ENCODE measurements around the gene IRGQ.
A peak's percentile ranks its signal among the peaks of the same experiment; 100 is the strongest.

The IRGQ gene

DNA sequence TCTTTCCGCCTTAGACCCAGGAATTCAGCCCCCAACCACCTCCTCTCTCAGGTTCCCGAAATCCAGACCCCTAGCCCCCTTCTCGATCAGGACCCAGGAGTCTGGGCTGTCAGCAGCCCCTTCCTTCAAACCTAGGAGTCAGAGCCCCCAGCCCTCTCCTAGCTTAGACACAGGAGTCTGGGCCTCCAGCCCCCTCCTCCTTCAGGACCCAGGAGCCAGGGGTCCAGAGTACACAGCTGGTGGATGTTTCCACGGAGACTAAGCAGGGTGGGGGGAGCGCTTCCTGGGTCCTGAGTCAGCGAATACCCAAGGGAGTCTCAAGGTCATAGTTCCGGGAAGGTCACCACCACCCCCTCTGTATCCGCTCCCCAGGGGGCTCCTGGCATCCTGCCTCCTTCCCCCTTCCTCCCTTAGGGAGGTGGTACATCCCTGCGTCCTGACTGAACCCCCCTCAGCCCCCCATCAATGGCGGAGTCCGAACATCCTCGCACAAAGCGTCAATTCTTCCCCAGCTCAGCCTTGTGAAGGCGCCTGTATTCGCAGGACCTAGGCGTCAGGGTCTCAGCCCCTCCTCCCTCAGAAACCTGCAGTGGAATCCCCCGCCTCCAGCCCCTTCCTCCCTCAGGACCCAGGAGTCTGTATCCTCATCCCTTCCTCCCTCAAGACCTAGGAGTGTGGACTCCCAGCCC, 39.1 kb upstream of the IRGQ start:
- H3K4me3 ChIP-seq (ENCODE audit: low read length), result peak overlapping the region; percentile 40
- no peaks in the 10 kb centered on the region for H3K36me3 ChIP-seq (ENCODE audit: insufficient read depth, low read length)
- peaks cover 46% of the 10 kb centered on the region for H3K4me1 ChIP-seq (ENCODE audit: insufficient read depth, low read length)
- H3K9me3 ChIP-seq (ENCODE audit: low read length), result no peaks in the 10 kb centered on the region
- H2AFZ ChIP-seq (ENCODE audit: low read depth, low read length), result no peak overlapping the region
- H3K27me3 ChIP-seq (ENCODE audit: insufficient read depth, low read length), result no peaks in the 10 kb centered on the region

DNA sequence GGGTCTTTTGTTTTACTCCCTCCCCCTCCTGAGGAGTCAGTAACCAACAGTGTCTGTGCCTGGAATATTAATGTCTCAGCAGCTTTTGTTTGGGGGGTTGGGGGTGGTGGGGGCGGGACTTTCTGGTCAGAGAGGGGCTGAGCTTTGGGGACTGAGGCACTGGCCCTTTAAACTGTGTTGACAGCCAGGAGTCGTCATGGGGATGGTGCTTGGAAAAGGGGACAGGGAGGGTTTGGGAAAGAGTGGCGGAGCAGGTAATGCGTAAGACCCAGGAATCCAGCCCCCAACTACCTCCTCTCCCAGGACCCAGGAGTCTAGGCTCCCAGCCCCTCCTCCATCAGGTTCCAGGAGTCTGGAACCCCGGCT, 38.6 kb upstream of the IRGQ start:
- no peak overlapping the region for H2AFZ ChIP-seq (ENCODE audit: low read depth, low read length)
- H3K4me1 ChIP-seq (ENCODE audit: insufficient read depth, low read length), result peaks cover 46% of the 10 kb centered on the region
- no peaks in the 10 kb centered on the region for H3K27me3 ChIP-seq (ENCODE audit: insufficient read depth, low read length)
- H3K9me3 ChIP-seq (ENCODE audit: low read length), result no peaks in the 10 kb centered on the region
- peak overlapping the region; percentile 40 for H3K4me3 ChIP-seq (ENCODE audit: low read length)
- H3K36me3 ChIP-seq (ENCODE audit: insufficient read depth, low read length), result no peaks in the 10 kb centered on the region

DNA sequence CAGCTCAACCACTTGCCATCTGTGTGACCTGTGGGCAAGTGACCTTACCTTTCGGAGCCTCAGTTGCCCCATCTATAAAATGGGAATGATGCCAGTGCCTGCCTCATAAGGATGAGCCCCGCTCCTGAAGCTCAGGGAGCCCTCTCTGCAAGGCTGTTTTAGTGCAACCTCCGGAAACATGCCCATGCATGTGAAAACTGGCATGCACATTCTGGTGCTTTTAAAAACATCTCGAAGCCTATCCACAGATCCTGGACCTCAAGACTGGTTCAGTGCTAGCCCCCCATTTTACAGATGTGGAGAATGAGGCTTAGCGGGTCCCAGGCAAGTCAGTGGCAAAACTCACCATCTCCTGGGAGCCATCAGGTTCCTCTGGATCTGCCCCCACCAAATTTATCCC, 38.1 kb upstream of the IRGQ start:
- Histone ChIP-seq H3K9me3 (ENCODE audit: low read length) (no peaks in the 10 kb centered on the region), H2AFZ (ENCODE audit: low read depth, low read length) (no peak overlapping the region), H3K27me3 (ENCODE audit: insufficient read depth, low read length) (no peaks in the 10 kb centered on the region), H3K36me3 (ENCODE audit: insufficient read depth, low read length) (no peaks in the 10 kb centered on the region), H3K4me1 (ENCODE audit: insufficient read depth, low read length) (peaks cover 44% of the 10 kb centered on the region), H3K4me3 (ENCODE audit: low read length) (no peak overlapping the region)

DNA sequence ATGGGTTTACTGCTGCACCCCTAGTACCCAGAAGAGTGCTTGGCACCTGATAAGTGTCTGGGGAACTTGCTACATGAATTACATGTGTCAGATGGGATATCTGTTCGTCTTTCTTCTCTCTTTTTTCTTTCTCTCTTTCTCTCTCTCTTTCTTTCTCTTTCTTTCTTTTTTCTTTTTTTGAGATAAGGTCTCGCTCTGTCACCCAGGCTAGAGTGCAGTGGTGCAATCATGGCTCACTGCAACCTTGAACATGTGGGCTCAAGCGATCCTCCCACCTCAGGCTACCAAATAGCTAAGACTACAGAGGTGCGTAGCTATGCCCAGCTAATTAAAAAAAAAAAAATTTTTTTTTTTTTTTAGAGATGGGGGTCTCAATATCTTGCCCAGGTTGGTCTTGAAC, 37.6 kb upstream of the IRGQ start:
- Histone ChIP-seq H3K36me3 (ENCODE audit: insufficient read depth, low read length) (peaks cover 3% of the 10 kb centered on the region), H3K4me1 (ENCODE audit: insufficient read depth, low read length) (peaks cover 39% of the 10 kb centered on the region), H3K9me3 (ENCODE audit: low read length) (no peaks in the 10 kb centered on the region), H3K4me3 (ENCODE audit: low read length) (no peak overlapping the region), H2AFZ (ENCODE audit: low read depth, low read length) (no peak overlapping the region), H3K27me3 (ENCODE audit: insufficient read depth, low read length) (no peaks in the 10 kb centered on the region)

DNA sequence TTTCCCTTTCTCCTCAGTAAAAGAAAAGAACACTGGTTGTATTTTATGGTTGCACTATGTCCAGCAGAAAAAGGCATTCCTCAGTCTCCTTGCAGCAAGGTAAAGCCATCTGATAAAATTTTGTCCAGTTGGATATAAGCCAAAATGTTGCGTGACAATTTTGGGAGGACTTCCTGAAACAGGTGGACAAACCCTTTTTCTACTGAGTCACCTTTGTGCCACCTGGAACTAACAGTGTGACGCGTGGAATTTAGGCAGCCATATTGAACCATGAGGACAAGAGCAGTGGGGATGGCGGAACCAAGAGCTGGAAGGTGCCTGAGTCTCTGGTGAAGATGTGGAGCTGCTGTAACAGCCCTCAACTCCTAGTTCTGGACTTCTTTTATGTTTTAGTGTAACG, 35.6 kb upstream of the IRGQ start:
- Histone ChIP-seq H3K27me3 (ENCODE audit: insufficient read depth, low read length) (no peaks in the 10 kb centered on the region), H2AFZ (ENCODE audit: low read depth, low read length) (no peak overlapping the region), H3K36me3 (ENCODE audit: insufficient read depth, low read length) (peaks cover 19% of the 10 kb centered on the region), H3K4me3 (ENCODE audit: low read length) (no peak overlapping the region), H3K4me1 (ENCODE audit: insufficient read depth, low read length) (peaks cover 24% of the 10 kb centered on the region), H3K9me3 (ENCODE audit: low read length) (no peaks in the 10 kb centered on the region)

DNA sequence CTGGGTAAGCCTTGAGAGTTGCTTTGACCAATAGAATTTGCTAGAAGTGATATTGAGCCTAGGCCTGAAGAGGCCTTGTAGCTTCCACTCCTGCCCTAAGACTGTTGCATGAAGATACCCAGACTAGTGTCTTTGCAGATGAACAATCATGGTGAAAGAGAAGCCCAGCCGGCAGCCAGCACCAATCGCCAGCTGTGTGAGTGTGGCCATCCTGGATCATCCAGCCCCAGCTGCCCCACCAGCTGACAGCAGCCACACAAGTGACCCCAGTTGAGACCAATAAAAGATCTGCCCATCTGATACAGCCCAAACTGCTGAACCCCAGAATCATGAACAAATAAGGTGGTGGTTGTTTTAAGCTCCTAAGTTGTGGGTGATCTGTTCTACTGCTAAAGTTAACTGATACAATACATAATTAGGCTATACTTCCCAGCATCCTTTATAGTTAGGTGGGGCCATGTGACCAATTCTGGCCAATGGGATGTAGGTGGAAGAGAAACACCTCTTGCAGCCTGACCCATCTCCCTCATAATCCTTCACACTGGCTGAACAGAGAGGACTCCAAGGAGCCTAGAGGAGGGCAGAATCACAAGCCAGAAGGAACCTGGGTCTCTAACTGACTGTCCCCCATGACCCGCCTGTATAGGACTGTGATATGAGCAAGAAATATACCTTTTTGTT, 32.9 kb upstream of the IRGQ start:
- H3K4me1 ChIP-seq (ENCODE audit: insufficient read depth, low read length), result no peaks in the 10 kb centered on the region
- no peak overlapping the region for H3K4me3 ChIP-seq (ENCODE audit: low read length)
- H3K36me3 ChIP-seq (ENCODE audit: insufficient read depth, low read length), result peaks cover 45% of the 10 kb centered on the region
- no peaks in the 10 kb centered on the region for H3K9me3 ChIP-seq (ENCODE audit: low read length)
- H3K27me3 ChIP-seq (ENCODE audit: insufficient read depth, low read length), result no peaks in the 10 kb centered on the region
- no peak overlapping the region for H2AFZ ChIP-seq (ENCODE audit: low read depth, low read length)

DNA sequence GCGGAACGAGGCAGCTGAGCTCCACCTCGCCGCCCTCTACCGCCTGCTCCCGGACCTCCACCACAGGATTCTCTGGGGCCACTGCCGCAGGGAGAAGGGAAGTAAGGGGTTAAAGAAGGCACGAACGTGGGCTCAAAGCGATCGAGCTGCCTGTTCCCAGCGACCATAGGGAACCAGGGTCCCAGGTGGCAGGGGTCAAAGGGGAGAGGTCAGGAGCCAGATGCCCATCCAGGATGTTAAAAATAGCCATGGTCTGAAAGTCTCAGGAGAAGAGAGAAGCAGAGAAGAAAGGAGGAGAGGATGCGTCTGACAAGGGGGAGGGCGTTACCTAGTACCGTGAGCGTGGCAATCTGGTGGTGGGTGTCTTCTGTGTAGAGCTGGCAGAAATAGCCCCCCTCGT, 30.9 kb upstream of the IRGQ start:
- no peaks in the 10 kb centered on the region for H3K9me3 ChIP-seq (ENCODE audit: low read length)
- H3K27me3 ChIP-seq (ENCODE audit: insufficient read depth, low read length), result no peaks in the 10 kb centered on the region
- H2AFZ ChIP-seq (ENCODE audit: low read depth, low read length), result no peak overlapping the region
- H3K4me3 ChIP-seq (ENCODE audit: low read length), result no peak overlapping the region
- H3K36me3 ChIP-seq (ENCODE audit: insufficient read depth, low read length), result peaks cover 61% of the 10 kb centered on the region
- H3K4me1 ChIP-seq (ENCODE audit: insufficient read depth, low read length), result no peaks in the 10 kb centered on the region

DNA sequence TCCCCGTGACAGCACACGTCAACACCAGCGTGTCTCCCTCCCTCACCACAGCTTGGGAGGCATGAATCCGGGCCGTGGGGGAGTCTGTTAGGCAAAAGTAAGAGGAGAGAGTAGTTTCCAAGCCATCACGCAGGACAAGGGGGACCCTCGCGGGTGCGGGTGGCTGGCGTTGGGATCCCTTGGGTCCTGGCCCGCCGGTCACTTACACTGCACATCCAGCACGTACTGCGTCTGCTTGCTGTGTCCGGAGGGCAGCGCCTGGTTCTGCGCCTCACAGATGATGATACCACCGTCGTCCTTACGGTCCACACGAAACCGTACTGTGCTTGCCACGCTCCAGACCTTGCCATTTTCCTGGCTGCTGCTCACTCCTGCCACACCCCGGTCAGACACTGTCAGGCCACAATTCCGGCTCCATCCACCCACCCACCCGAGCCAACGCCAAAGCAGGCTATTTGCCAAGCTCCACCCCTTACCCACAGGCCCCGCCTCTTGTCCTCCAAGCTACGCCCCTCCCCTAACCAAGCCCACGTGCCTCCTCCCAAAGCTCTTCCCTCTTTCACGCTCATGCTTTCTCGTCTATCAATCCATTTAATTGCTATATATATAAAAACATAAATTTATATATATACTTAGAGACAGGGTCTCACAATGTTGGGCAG, 30.1 kb upstream of the IRGQ start:
- Histone ChIP-seq H3K9me3 (ENCODE audit: low read length) (no peaks in the 10 kb centered on the region), H3K36me3 (ENCODE audit: insufficient read depth, low read length) (peaks cover 64% of the 10 kb centered on the region), H2AFZ (ENCODE audit: low read depth, low read length) (no peak overlapping the region), H3K4me3 (ENCODE audit: low read length) (no peak overlapping the region), H3K27me3 (ENCODE audit: insufficient read depth, low read length) (no peaks in the 10 kb centered on the region), H3K4me1 (ENCODE audit: insufficient read depth, low read length) (no peaks in the 10 kb centered on the region)

DNA sequence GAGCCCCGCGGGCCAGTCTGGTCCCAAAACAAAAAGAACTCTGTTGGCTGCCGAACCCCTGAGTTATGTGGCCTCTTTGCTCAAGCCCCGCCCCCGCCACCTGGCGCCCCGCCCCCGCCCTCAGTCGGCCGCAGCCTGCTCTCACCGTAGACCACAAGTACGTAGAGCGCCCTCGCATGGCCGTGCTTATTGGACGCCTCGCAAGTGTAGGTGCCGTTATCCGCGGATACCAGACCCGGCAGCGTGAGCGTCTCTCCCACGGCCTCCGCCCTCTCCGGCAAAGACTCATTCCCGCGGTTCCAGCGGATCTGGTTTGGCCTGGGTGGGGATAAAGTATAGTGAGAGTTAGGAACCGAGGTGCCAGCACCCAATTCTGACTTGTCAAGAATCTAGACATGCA, 29.0 kb upstream of the IRGQ start:
- no peaks in the 10 kb centered on the region for H3K27me3 ChIP-seq (ENCODE audit: insufficient read depth, low read length)
- peaks cover 64% of the 10 kb centered on the region for H3K36me3 ChIP-seq (ENCODE audit: insufficient read depth, low read length)
- peaks cover 9% of the 10 kb centered on the region for H3K4me1 ChIP-seq (ENCODE audit: insufficient read depth, low read length)
- H3K4me3 ChIP-seq (ENCODE audit: low read length), result no peak overlapping the region
- H3K9me3 ChIP-seq (ENCODE audit: low read length), result no peaks in the 10 kb centered on the region
- no peak overlapping the region for H2AFZ ChIP-seq (ENCODE audit: low read depth, low read length)

DNA sequence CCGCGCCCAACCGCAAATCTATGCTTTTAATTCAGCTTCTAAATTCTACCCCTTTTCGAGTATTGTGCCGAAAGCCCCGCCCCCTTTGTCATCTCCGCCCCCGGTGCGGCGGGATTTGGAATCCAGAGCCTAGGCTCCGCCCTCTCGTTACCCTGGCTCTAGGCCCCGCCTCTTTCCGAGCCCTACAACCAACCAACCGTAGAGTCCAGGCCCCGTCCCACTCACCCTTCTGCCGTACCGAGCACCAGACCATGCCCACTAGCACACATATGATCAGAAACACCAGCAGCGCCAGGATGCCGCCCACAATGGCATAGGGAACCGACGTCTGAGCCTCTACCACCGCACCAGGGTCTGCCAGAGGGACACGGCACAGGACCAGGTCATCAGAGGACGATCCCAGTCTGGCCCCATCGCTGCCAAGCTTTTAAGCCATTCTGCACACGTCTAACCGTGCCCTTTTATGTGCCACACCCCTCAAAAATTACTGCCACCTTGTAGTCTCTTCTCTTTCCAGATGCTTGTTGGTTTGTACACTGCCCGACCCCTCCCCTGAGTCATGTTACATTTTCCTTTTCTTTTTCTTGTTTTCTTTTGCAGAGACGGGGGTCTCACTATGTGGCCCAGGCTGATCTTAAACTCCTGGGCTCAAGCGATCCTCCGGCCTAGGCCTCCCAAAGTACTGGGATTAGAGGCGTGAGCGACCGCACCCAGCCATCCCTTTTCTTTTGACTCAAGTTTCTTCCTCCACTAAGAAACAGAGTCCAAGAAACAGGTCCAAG, 28.1 kb upstream of the IRGQ start:
- H3K27me3 ChIP-seq (ENCODE audit: insufficient read depth, low read length), result no peaks in the 10 kb centered on the region
- H3K4me3 ChIP-seq (ENCODE audit: low read length), result no peak overlapping the region
- peaks cover 64% of the 10 kb centered on the region for H3K36me3 ChIP-seq (ENCODE audit: insufficient read depth, low read length)
- no peak overlapping the region for H2AFZ ChIP-seq (ENCODE audit: low read depth, low read length)
- peaks cover 10% of the 10 kb centered on the region for H3K4me1 ChIP-seq (ENCODE audit: insufficient read depth, low read length)
- no peaks in the 10 kb centered on the region for H3K9me3 ChIP-seq (ENCODE audit: low read length)

DNA sequence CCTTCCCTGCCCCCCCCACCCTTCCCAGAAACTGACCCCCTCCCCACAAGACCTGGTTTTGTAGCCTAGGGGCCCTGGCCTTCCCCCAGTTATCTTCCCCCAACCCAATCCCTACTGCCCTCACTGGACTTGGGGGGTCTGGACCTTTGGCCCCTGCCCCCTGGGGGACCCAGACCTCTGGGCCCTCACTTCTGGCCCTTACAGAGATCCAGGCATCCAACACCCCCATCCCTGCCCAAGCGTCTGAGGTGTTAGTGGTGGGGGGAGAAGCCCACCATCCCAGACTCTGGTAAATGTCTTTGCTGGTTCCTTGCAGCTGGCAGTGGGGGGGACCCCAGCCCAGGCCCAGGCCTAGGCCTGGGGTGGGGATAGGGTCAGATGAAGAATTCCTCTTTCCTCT, 27.0 kb upstream of the IRGQ start:
- Histone ChIP-seq H3K36me3 (ENCODE audit: insufficient read depth, low read length) (peaks cover 59% of the 10 kb centered on the region), H3K9me3 (ENCODE audit: low read length) (no peaks in the 10 kb centered on the region), H3K27me3 (ENCODE audit: insufficient read depth, low read length) (no peaks in the 10 kb centered on the region), H3K4me3 (ENCODE audit: low read length) (no peak overlapping the region), H3K4me1 (ENCODE audit: insufficient read depth, low read length) (peaks cover 16% of the 10 kb centered on the region), H2AFZ (ENCODE audit: low read depth, low read length) (no peak overlapping the region)

DNA sequence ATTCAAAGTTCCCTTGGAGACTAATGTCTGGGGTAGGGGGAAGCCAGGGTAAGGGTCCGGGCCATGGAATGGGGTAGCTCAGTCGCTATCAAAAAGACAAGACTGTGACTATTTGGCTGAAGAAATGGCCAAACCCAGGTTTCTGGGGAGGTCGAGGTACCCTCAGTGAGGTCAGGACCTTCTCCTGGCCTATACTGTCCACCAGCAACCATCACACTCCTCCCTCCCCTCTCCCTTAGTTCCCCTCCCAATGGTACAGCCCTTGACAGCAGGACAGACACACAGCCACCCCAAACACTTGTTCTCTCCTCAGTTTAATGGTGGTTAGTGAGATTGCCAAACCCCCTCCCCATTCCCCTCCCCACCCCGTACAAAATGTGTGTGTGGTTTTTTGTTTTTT, 26.1 kb upstream of the IRGQ start:
- no peak overlapping the region for H2AFZ ChIP-seq (ENCODE audit: low read depth, low read length)
- H3K4me3 ChIP-seq (ENCODE audit: low read length), result no peak overlapping the region
- peaks cover 51% of the 10 kb centered on the region for H3K36me3 ChIP-seq (ENCODE audit: insufficient read depth, low read length)

More for the DNA sequence above, 26.1 kb upstream of the IRGQ start:
- Histone ChIP-seq H3K9me3 (ENCODE audit: low read length) (no peaks in the 10 kb centered on the region), H3K27me3 (ENCODE audit: insufficient read depth, low read length) (no peaks in the 10 kb centered on the region), H3K4me1 (ENCODE audit: insufficient read depth, low read length) (peaks cover 16% of the 10 kb centered on the region)

Measured in neuron (in vitro differentiated cells).